HG03565 (cell line): Measurements from ENCODE around the gene GRHL1.

Experiments
- ATAC-seq: cut with Tn5 transposase; IDR thresholded peaks from one replicate; pipeline ENCODE4 v1.9.1; 2021; ENCODE audit warnings: mild to moderate bottlenecking, moderate library complexity; ENCODE audit not compliant: unreplicated experiment

The GRHL1 gene

GRCh38 chr2:9949239-9949991 lies 2.1 kb upstream of the GRHL1 start:
- no peak for ATAC-seq

- ATAC-seq: no peak
Observed at GRCh38 chr2:9949992-9950520, 1.4 kb upstream of the GRHL1 start.

GRCh38 chr2:9950521-9951271 lies 797 bp upstream of the GRHL1 start:
- peak; percentile 17 for ATAC-seq

GRCh38 chr2:9951272-9951521 lies 296 bp upstream of the GRHL1 start:
- ATAC-seq: no peak

GRCh38 chr2:9952286-9952737 lies 819 bp downstream of the GRHL1 start:
- ATAC-seq: no peak

- no peak for ATAC-seq
Observed at GRCh38 chr2:9952856-9953503, 1.5 kb downstream of the GRHL1 start.

GRCh38 chr2:9954136-9954535 lies 2.6 kb downstream of the GRHL1 start:
- no peak for ATAC-seq

GRCh38 chr2:9958057-9958456 lies 6.6 kb downstream of the GRHL1 start:
- ATAC-seq: no peak

GRCh38 chr2:9959262-9959661 lies 7.8 kb downstream of the GRHL1 start:
- no peak for ATAC-seq

- ATAC-seq: no peak
Observed at GRCh38 chr2:9961013-9961412, 9.5 kb downstream of the GRHL1 start.

GRCh38 chr2:9964334-9964980 lies 13.0 kb downstream of the GRHL1 start:
- ATAC-seq: no peak

- ATAC-seq: no peak
Observed at GRCh38 chr2:9965119-9965822, 13.8 kb downstream of the GRHL1 start.

- no peak for ATAC-seq
Observed at GRCh38 chr2:9966491-9967022, 15.1 kb downstream of the GRHL1 start.

- ATAC-seq: no peak
Observed at GRCh38 chr2:9967053-9967775, 15.7 kb downstream of the GRHL1 start.

- no peak for ATAC-seq
Observed at GRCh38 chr2:9968553-9969497, 17.3 kb downstream of the GRHL1 start.

- ATAC-seq: no peak
Observed at GRCh38 chr2:9970200-9971044, 18.9 kb downstream of the GRHL1 start.

GRCh38 chr2:9971105-9971818 lies 19.8 kb downstream of the GRHL1 start:
- ATAC-seq: no peak
